ENCODE results near the gene DAAM1. TPM values are rescaled to one million over a fixed set of nuclear protein-coding genes. Genes with fewer than 3 reads are reported as not detected.

The DAAM1 gene
- polyA plus RNA-seq, 1 of the 3 experiments (the other 2 are of a cell fraction) = 5.1 TPM

- no peak for TF ChIP-seq USF2 (IDR thresholded peaks at IDR 0.05; ENCODE audit: borderline replicate concordance, low read depth, low read length)
- TF ChIP-seq FOXM1 (IDR thresholded peaks at IDR 0.05; ENCODE audit: low read depth) = no peak
- no peak for TF ChIP-seq REST (IDR thresholded peaks at IDR 0.05; ENCODE audit: low read depth, low read length)
- TF ChIP-seq NRF1 (IDR thresholded peaks at IDR 0.05; ENCODE audit: low read depth, low read length) = no peak
- no peak for TF ChIP-seq ELF1 (IDR thresholded peaks at IDR 0.05)
Observed at GRCh38 chr14:59274991-59275391, 86.5 kb downstream of the DAAM1 start (continued).

GRCh38 chr14:59275668-59276067 is 87.2 kb downstream of the DAAM1 start:
- Histone ChIP-seq H3K9ac (peak overlapping the region; percentile 4; the same call in 1 of the 2 replicates), H3K9me2 (no peaks in the 10 kb centered on the region), H3K27me3 (ENCODE audit: insufficient read depth) (no peaks in the 10 kb centered on the region), H3K4me3 (ENCODE audit: low read depth in 2 of 2, low read length in 1 of 2) (no peak overlapping the region), H3K36me3 (replicated peaks in 1 of 2; ENCODE audit: control insufficient read depth in 1 of 2, insufficient read depth in 2 of 2, low read length in 1 of 2) (peaks cover 0 to 2% of the 10 kb centered on the region in 2 experiments), H3K4me1 (ENCODE audit: control insufficient read depth in 1 of 2, insufficient read depth in 2 of 2, low read depth in 1 of 2, low read length in 1 of 2) (peaks cover 2 to 44% of the 10 kb centered on the region in 2 experiments), H3K79me2 (ENCODE audit: insufficient read depth) (no peaks in the 10 kb centered on the region), H3F3A (replicated peaks; ENCODE audit: insufficient read depth) (peaks cover 43% of the 10 kb centered on the region), H3K9me3 (no peaks in the 10 kb centered on the region), H4K20me1 (ENCODE audit: insufficient read depth) (no peaks in the 10 kb centered on the region), H3K4me2 (0 out of 2 replicates have a peak overlapping the region, but pooled peaks have one; percentile 3), H2AFZ (ENCODE audit: low read depth) (no peak overlapping the region), H3K27ac (ENCODE audit: low read depth in 2 of 2, low read length in 1 of 2) (peak overlapping the region; percentile 62 to 77; a peak in 3 of 4 replicates)
- ChIA-PET CTCF (no interaction called here), POLR2A (no interaction called here)
- no peak for DNase-seq
- TF ChIP-seq MXI1 (IDR thresholded peaks at IDR 0.05; ENCODE audit: low read depth, low read length) (no peak), EP300 (IDR thresholded peaks at IDR 0.05; ENCODE audit: borderline replicate concordance in 1 of 2, low read depth in 1 of 2, low read length in 1 of 2) (peak in 1 of 2 experiments; percentile 71; a peak in 1 of 4 replicates), FOXM1 (IDR thresholded peaks at IDR 0.05; ENCODE audit: low read depth) (0 out of 2 replicates have a peak, but pooled peaks have one; percentile 34), MAX (IDR thresholded peaks at IDR 0.05; ENCODE audit: low read depth) (no peak), TEAD4 (IDR thresholded peaks at IDR 0.05; ENCODE audit: borderline replicate concordance, insufficient read depth) (peak; percentile 61; the same call in 1 of the 2 replicates), NRF1 (IDR thresholded peaks at IDR 0.05; ENCODE audit: low read depth, low read length) (no peak), RXRA (IDR thresholded peaks at IDR 0.05; ENCODE audit: borderline replicate concordance, low read depth) (peak; percentile 64; the same call in 1 of the 2 replicates), RCOR1 (IDR thresholded peaks at IDR 0.05; ENCODE audit: low read length) (no peak), JUND (IDR thresholded peaks at IDR 0.05) (peak; percentile 92), NFIC (IDR thresholded peaks at IDR 0.05; ENCODE audit: borderline replicate concordance) (peak; percentile 66; the same call in 1 of the 2 replicates), EZH2phosphoT487 (IDR thresholded peaks at IDR 0.05; ENCODE audit: borderline replicate concordance, low read depth) (no peak), TCF12 (IDR thresholded peaks at IDR 0.05) (peak; percentile 83), REST (IDR thresholded peaks at IDR 0.05; ENCODE audit: low read depth, low read length) (no peak), MEF2A (IDR thresholded peaks at IDR 0.05; ENCODE audit: borderline replicate concordance, low read depth) (0 out of 2 replicates have a peak, but pooled peaks have one; percentile 33), PBX3 (IDR thresholded peaks at IDR 0.05) (peak; percentile 61; the same call in 1 of the 2 replicates), POLR2AphosphoS5 (IDR thresholded peaks at IDR 0.05; ENCODE audit: low read depth, low read length) (peak; percentile 55; the same call in 1 of the 2 replicates), CTCF (IDR thresholded peaks at IDR 0.05) (no peak), FOSL2 (IDR thresholded peaks at IDR 0.05; ENCODE audit: borderline replicate concordance, low read depth) (peak; percentile 96)
